ENCODE results near the gene LCE3C. TPM values are rescaled to one million over a fixed set of nuclear protein-coding genes. Genes with fewer than 3 reads are reported as not detected.

LCE3C gene
- total RNA-seq, 1 donor: not detected

GRCh38 chr1:152646656-152647055 is 46.6 kb downstream of the LCE3C start:
- Histone ChIP-seq H3K4me2 (ENCODE audit: insufficient read depth, low read length) (no peak overlapping the region), H4K20me1 (ENCODE audit: insufficient read depth, low read length) (no peaks in the 10 kb centered on the region), H3K27ac (ENCODE audit: low read depth, low read length) (no peak overlapping the region), H3K4me1 (ENCODE audit: insufficient read depth, low read length) (no peaks in the 10 kb centered on the region), H3K36me3 (ENCODE audit: insufficient read depth, low read length) (no peaks in the 10 kb centered on the region), H2AFZ (ENCODE audit: low read length) (no peak overlapping the region), H3K27me3 (ENCODE audit: insufficient read depth, low read length) (no peaks in the 10 kb centered on the region), H3K4me3 (ENCODE audit: insufficient read depth, low read length) (no peak overlapping the region), H3K9me3 (ENCODE audit: low read depth, low read length) (no peaks in the 10 kb centered on the region), H3K79me2 (ENCODE audit: insufficient read depth, low read length) (no peaks in the 10 kb centered on the region)
- DNase-seq (ENCODE audit: insufficient read length, low spot score, missing footprints): no peak
- no peak for TF ChIP-seq CTCF (IDR thresholded peaks at IDR 0.05; ENCODE audit: extremely low read depth, low read depth, low read length)

Small RNAs within 50 kb of the gene (small RNA-seq; reads per million reads assigned to genes)
- gene LCE3A (not detected), gene LCE3B (not detected)

Other genes with a start within 250 kb of the LCE3C start
- not detected in 2 replicates for gene FLG2, start 240.2 kb upstream of the LCE3C start, total RNA-seq
- not detected in 2 replicates for gene CRNN, start 186.0 kb upstream of the LCE3C start, total RNA-seq
- gene LCE5A, start 89.4 kb upstream of the LCE3C start, total RNA-seq: not detected in 2 replicates
- not detected in 2 replicates for gene CRCT1, start 85.8 kb upstream of the LCE3C start, total RNA-seq
- not detected in 2 replicates for gene LCE3E, start 33.5 kb upstream of the LCE3C start, total RNA-seq
- gene LCE3D, start 19.7 kb upstream of the LCE3C start, total RNA-seq: not detected in 2 replicates
- gene LCE3B, start 13.6 kb downstream of the LCE3C start, total RNA-seq: not detected in 2 replicates
- not detected in 2 replicates for gene LCE3A, start 22.9 kb downstream of the LCE3C start, total RNA-seq
- gene LCE2D, start 63.1 kb downstream of the LCE3C start, total RNA-seq: not detected in 2 replicates
- gene LCE2C, start 75.0 kb downstream of the LCE3C start, total RNA-seq: not detected in 2 replicates
- not detected in 2 replicates for gene LCE2B, start 85.9 kb downstream of the LCE3C start, total RNA-seq
- not detected in 2 replicates for gene LCE2A, start 98.1 kb downstream of the LCE3C start, total RNA-seq
- not detected in 2 replicates for gene LCE4A, start 107.9 kb downstream of the LCE3C start, total RNA-seq
- gene KPRP, start 157.8 kb downstream of the LCE3C start, total RNA-seq: not detected in 2 replicates
- gene LCE1F, start 174.9 kb downstream of the LCE3C start, total RNA-seq: not detected in 2 replicates
- gene LCE1E, start 186.0 kb downstream of the LCE3C start, total RNA-seq: not detected in 2 replicates
- not detected in 2 replicates for gene LCE1D, start 196.5 kb downstream of the LCE3C start, total RNA-seq
- not detected in 2 replicates for gene LCE1C, start 206.4 kb downstream of the LCE3C start, total RNA-seq
- not detected in 2 replicates for gene LCE1B, start 211.7 kb downstream of the LCE3C start, total RNA-seq
- gene LCE1A, start 227.2 kb downstream of the LCE3C start, total RNA-seq: not detected in 2 replicates
- gene LCE6A, start 242.6 kb downstream of the LCE3C start, total RNA-seq: not detected in 2 replicates